ENCODE data around the gene REXO4.

GRCh38 chr9:133428617-133429101 is 10.8 kb upstream of the REXO4 start:
- TF ChIP-seq EZH2 (IDR thresholded peaks at IDR 0.05; ENCODE audit: insufficient read depth, low read length) (no peak), CTCF (IDR thresholded peaks at IDR 0.05; ENCODE audit: insufficient read depth, low read depth, low read length) (no peak)

Data from astrocyte (in vitro differentiated cells and primary cell).